Activated effector memory CD4-positive, alpha-beta T cell treated with Interleukin-2 at 50 U/mL for 16 hours (primary cell): Measurements from ENCODE around the gene VPS37D.
"Not testable (repeated sequence)": the region's sequence is repeated elsewhere in the genome, so short reads cannot be mapped to it uniquely, and the experiment has no call there.

Experiments used
- DNase-seq: peaks from one replicate; pipeline ENCODE4 v3.0.0-alpha.2; 2020

Gene VPS37D, protein sequence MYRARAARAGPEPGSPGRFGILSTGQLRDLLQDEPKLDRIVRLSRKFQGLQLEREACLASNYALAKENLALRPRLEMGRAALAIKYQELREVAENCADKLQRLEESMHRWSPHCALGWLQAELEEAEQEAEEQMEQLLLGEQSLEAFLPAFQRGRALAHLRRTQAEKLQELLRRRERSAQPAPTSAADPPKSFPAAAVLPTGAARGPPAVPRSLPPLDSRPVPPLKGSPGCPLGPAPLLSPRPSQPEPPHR

GRCh38 chr7:73667344-73668102, at the start of gene VPS37D:
Gene VPS37D, plus strand, starts transcription at chr7:73667831. Its CDS starts 128 bp downstream, at chr7:73667959.
- peak; percentile 88 for DNase-seq

DNA sequence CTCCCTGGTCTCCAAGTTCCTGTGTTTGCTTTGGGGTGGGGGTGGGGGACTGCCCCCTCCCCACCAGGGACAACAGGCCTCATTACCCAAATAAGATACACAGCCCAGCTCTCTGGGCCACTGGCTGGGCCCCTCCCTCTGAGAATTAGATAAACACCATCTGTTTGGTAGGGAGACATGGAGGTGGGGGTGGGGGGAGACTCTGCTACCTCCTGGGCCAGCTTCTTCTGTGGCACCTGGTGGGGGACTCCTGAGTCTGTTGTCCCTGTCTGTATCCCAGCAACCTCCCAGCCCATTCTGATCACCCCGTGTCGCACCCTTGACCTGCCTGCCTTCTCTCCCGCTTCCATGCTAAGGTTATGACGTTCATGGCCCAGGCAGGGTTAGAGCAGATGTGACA, 49.1 kb upstream of the VPS37D start:
- DNase-seq = no peak

DNA sequence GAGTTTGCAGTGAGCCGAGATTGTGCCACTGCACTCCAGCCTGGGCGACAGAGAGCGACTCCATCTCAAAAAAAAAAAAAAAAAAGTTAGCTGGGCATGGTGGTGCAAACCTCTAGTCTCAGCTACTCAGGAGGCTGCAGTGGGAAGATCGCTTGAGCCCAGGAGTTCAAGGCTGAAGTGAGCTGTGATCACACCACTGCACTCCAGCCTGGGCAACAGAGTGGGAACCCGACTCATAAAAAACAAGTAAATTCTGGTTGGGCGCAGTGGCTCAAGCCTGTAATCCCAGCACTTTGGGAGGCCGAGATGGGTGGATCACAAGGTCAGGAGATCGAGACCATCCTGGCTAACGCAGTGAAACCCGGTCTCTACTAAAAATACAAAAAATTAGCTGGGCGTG, 48.2 kb upstream of the VPS37D start:
- DNase-seq = not testable (repeated sequence)

DNA sequence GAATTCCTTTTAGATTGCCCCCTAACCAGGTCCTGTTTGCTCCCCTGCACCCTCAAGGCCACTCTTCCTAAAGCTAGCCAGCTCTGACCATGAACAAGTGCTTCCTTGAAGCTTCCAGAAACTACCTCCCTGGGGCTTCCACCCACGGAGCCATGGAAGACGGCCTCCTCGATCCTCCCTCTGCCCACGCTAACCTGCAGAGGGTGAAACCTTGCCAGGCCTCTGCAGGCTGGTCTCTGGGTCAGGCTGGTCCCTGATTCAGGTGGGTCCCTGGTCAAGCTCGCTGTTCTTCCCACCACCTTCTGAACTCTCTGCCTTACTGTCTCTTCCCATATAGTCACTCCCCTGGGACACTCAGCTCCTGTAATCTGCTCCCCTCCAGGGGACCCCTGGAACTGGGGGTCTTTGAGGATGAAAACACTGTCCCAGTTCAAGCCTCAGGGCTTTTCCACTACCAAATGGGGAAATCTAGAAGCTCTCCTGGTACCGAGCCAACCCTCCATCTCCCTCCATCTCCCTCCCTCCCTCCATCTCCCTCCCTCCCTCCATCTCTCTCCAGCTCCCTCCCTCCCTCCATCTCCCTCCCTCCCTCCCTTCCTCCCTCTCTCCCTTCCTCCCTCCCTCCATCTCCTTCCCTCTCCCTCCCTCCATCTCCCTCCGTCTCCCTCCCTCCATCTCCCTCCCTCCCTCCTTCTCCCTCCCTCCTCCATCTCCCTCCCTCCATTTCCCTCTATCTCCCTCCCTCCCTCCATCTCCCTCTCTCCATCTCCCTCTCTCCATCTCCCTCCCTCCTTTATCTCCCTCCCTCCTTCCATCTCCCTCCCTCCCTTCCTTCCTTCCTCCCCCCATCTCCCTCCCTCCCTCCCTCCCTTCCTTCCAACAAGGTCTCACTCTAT, 46.2 kb upstream of the VPS37D start:
- DNase-seq = no peak

- DNase-seq = no peak
Observed at GRCh38 chr7:73622527-73622908, 45.1 kb upstream of the VPS37D start.

- DNase-seq = no peak
Observed at GRCh38 chr7:73622909-73623797, 44.5 kb upstream of the VPS37D start.

- DNase-seq = peak; percentile 18
Observed at GRCh38 chr7:73623798-73624668, 43.6 kb upstream of the VPS37D start, which contains the start of gene MLXIPL. Gene MLXIPL, minus strand, starts transcription at chr7:73624522. Its CDS starts 30 bp downstream, at chr7:73624492.

DNA sequence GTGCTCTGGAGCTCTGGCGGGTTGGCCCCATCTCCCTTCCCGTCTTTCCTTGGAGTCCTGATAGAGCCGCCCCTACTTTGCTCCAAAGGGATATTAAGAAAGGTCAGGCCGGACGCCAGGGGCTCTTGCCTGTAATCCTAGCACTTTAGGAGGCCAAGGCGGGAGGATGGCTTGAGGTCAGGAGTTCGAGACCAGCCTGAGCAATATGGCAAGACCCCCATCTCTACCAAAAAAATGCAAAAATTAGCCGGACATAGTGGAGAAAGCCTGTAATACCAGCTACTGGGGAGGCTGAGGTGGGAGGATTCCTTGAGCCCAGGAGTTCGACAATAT, 43.0 kb upstream of the VPS37D start:
- DNase-seq = no peak

DNA sequence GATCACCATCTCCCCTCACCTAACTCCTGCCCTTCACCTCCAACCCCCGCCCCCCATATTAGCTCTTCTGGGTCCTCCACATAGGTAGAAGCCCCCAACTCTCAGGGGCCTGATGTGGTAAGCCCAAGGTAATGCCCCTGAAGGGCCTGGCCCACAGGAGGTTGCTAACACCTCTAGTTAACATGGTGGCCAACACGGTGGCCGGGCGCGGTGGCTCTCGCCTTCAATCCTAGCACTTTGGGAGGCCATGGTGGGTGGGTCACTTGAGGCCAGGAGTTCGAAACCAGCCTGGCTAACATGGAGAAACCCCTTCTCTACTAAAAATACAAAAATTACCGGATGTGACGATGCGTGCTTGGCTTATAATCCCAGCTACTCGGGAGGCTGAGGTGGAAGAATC, 42.4 kb upstream of the VPS37D start:
- no peak for DNase-seq

- DNase-seq = no peak
Observed at GRCh38 chr7:73626814-73627213, 40.8 kb upstream of the VPS37D start.

DNA sequence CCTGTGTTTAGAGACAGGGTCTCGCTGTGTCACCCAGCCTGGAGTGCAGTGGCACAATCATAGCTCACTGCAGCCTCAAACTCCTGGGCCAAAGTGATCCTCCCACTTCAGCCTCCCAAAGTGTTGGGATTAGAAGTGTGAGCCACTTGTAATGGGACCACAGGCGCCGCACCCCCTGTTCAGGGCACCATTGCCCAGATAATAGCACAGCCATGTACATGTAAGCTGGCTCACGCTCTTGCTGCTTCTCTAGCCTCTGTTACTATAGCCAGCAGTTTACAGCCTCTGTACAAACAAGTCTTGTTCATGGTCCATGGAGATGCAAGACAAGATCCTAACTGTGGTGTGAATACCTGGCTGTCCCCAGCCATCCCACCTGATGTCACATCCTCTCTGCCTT, 39.1 kb upstream of the VPS37D start:
- DNase-seq = no peak

GRCh38 chr7:73631558-73631957, 36.1 kb upstream of the VPS37D start:
- no peak for DNase-seq

DNA sequence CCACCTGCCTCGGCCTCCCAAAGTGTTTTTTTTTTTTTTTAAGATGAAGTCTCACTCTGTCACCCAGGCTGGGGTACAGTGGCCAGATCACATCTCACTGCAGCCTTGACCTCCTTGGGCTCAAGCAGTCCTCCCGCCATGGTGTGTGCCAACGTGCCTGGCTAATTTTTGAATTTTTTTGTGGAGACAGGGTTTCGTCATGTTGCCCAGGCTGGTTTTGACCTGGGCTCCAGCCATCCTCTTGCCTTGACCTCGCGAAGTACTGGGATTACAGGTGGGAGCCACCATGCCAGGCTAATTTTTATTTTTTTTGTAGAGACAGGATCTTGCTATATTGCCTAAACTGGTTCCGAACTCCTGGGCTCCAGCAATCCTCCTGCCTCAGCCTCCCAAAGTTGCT, 34.3 kb upstream of the VPS37D start:
- no peak for DNase-seq

DNA sequence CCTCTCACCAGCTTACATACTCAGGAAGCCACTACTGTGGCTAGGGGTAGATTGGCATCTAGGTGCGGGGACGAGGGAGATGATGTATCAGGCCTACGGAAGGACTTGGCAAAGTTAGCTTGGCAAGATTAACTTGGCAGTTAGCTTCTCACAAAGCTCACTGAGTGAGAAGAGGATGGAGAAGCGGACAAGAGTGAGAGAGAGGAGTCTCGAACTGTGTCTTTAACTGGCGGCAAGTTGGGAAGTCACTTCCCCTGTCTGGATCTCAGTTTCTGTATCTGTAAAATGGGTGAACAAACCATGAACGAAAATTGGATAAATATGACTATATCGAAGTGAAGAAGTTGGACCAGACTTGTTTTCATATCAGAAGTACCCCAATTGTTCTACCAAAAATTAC, 33.8 kb upstream of the VPS37D start:
- no peak for DNase-seq

GRCh38 chr7:73635428-73636200, 32.0 kb upstream of the VPS37D start:
- no peak for DNase-seq

DNA sequence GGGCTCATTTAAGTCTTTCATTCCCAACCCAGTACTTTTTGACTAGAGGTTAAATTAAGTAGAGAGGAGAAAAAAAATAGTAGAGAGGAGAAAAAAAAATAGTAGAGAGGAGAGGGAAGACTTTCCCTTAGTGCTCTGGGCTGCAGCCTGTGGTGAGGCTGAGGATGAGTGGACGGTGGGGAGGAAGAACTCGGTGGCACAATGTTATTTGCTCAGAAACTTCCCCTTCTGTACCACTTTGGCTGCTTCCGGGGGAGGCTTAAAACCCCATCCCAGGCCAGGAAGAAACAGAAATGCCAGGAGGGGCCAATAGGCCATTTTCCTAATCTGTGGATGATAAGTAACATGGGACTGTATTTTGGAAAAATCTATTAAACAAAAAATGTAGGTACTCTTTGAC, 28.7 kb upstream of the VPS37D start:
- DNase-seq = no peak

DNA sequence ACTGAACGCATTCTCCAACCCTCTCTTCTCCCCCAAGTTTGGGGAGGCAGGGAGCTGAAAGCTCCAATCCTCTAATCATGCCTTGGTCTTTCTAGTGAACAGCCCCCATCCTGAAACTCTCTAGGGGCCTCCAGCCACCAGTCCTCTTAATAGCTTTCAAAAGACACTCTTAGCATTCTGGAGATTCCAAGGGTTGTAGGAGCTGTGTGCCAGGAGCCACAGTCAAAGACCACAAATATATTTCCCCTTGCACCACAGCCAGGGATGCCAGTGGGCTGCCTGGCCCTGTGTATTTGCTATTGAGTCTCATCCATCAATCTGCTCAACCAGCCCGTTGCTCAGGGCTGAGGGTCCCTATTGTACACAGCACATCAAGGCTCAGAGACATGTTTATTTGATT, 24.8 kb upstream of the VPS37D start:
- DNase-seq = no peak

DNA sequence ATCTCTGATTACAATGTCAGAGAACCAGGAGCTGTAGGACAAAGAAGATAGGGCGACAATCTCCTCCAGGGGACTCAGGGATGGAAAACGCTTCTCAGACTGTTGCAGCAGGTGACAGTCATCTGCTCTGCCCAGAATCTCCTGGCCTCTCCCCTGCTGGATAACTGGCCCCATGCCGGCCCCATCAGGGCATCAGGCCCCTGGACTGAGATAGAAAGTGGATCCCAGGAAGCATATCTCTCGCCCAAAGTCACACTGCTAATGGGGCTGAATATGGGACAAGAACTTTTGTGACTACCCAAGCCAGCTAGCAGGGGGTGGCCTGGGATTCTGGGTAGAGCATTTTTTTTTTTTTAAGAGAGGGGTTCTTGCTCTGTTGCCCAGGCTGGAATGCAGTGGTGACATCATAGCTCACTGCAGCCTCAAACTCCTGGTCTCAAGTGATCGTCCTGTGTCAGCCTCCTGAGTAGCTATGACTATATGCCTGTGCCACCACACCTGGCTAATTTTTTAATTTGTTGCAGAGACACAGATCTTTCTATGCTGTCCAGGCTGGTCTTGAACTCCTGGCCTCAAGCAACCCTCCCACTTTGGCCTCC, 22.8 kb upstream of the VPS37D start:
- no peak for DNase-seq

GRCh38 chr7:73645643-73646174, 21.9 kb upstream of the VPS37D start:
- no peak for DNase-seq
